Gastrocnemius medialis (tissue), 4 donors: ENCODE measurements around the gene PPP1R9B.

ENCODE experiments used
- CTCF ChIP-seq, 5 experiments: fragments of 450-650 bp in 3 of 5; fragments of 200-600 bp in 2 of 5; sonication (generic) in 2 of 5; IDR thresholded peaks in 4 of 5; conservative IDR thresholded peaks in 1 of 5; 1 replicate in 4 of 5; 2 replicates in 1 of 5; pipeline ENCODE4 v1.5.1; 2016 to 2019; ENCODE audit warnings: antibody characterized with exemption in 5 of 5, mild to moderate bottlenecking in 3 of 5, moderate library complexity in 3 of 5
- POLR2A ChIP-seq, 2 donors: fragments of 450-650 bp; IDR thresholded peaks; one replicate each; pipeline ENCODE4 v1.6.1; 2017; ENCODE audit warnings: antibody characterized with exemption in 2 of 2, mild to moderate bottlenecking in 2 of 2, moderate library complexity in 2 of 2

DNA sequence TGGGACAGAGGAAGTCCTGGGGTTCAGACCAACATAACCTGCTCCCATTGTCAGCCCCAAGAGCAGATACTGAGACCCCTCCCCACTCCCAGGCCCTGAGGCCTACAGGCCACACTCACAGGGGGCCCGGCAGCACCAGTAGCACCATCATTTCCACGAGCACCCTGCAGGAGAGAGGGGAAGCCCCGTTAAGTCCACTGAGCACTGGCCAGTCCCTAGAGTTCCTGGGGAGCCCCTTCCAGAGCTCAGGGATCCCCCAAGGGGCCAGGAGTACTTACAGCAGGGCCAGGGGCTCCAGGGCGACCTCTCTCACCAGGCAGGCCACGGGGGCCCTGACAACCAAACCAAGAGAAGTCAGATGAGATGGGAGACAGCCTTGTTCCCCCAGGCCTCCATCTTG lies 45.6 kb upstream of the PPP1R9B start:
- TF ChIP-seq CTCF (IDR thresholded peaks at IDR 0.05 in 4 of 5, conservative IDR thresholded peaks at IDR 0.05 in 1 of 5) (no peak), POLR2A (IDR thresholded peaks at IDR 0.05) (no peak)
